ENCODE results near the gene CCDC88B.

The CCDC88B gene

DNA sequence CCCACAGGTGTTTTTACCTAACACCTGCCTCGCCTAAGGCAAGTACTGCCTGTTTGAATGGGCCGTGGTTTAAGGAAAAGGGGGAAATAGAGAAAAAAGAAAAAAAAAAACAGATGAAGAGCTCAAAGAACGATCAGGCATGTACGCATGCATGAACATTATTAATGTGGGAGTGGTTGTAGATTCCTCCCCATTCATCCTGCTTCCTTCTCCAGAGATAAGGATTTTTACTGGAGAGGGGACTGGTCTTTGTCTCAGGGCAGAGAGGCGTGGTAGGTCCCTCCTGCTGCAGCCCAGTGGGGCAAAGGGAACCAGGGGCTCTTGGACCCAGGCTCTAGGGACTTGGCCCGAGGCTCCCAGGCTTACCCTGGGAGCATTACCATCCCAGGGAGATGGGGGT is 42.0 kb downstream of the CCDC88B start:
- Histone ChIP-seq H3K4me1 (ENCODE audit: control insufficient read depth, insufficient read depth, low read length) (no peaks in the 10 kb centered on the region), H3K27me3 (ENCODE audit: control insufficient read depth, insufficient read depth, low read length) (no peaks in the 10 kb centered on the region), H3K9ac (ENCODE audit: low read depth, low read length) (no peak overlapping the region), H3K36me3 (ENCODE audit: control insufficient read depth, insufficient read depth, low read length) (no peaks in the 10 kb centered on the region), H3K9me3 (ENCODE audit: control insufficient read depth, insufficient read depth, low read length) (no peaks in the 10 kb centered on the region), H3K27ac (ENCODE audit: low read depth, low read length) (no peak overlapping the region), H3K4me3 (ENCODE audit: low read depth, low read length) (no peak overlapping the region)

DNA sequence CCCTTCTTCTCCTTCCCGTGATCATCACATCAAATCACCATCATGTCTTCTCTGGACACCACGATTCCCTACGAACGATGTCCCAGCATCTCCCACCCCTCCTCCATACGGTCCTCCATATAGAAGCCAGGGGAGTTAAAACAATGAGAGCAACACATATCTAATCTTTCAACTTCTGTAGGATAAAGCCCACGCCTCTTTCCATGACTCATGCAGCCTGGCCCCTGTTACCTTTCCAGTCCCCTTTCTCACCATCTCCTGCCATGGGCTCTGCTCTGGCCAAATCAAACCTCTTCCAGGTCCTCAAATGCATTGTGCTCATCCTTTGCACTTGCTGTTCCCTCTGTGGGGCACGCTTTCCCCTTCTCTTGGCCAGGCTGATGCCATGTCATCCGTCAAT is 42.6 kb downstream of the CCDC88B start:
- H3K9ac ChIP-seq (ENCODE audit: low read depth, low read length) = no peak overlapping the region
- no peak overlapping the region for H3K27ac ChIP-seq (ENCODE audit: low read depth, low read length)
- no peaks in the 10 kb centered on the region for H3K27me3 ChIP-seq (ENCODE audit: control insufficient read depth, insufficient read depth, low read length)
- H3K4me1 ChIP-seq (ENCODE audit: control insufficient read depth, insufficient read depth, low read length) = no peaks in the 10 kb centered on the region
- H3K4me3 ChIP-seq (ENCODE audit: low read depth, low read length) = no peak overlapping the region
- no peaks in the 10 kb centered on the region for H3K9me3 ChIP-seq (ENCODE audit: control insufficient read depth, insufficient read depth, low read length)
- no peaks in the 10 kb centered on the region for H3K36me3 ChIP-seq (ENCODE audit: control insufficient read depth, insufficient read depth, low read length)

DNA sequence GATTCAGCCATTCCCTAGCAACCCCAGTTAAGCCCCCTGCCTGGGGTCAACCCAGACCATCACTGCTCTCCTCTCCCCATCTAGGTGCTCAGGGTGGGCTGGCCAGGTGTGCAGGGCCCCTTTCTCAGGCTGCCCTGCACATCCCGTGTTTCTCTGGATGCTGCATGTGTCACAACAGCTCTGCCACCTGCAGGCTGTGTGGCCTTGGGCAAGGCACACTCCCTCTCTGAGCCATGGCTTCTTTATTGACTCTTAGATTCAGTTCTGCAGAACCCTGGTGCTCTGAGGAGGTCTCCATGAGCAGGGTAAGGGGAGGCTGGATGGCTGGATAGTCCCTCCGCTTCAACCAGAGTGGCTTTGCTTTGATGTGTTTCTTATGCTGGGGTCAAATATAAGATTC is 43.6 kb downstream of the CCDC88B start:
- no peak overlapping the region for H3K27ac ChIP-seq (ENCODE audit: low read depth, low read length)
- no peaks in the 10 kb centered on the region for H3K9me3 ChIP-seq (ENCODE audit: control insufficient read depth, insufficient read depth, low read length)
- H3K4me1 ChIP-seq (ENCODE audit: control insufficient read depth, insufficient read depth, low read length) = no peaks in the 10 kb centered on the region
- H3K27me3 ChIP-seq (ENCODE audit: control insufficient read depth, insufficient read depth, low read length) = no peaks in the 10 kb centered on the region
- no peak overlapping the region for H3K4me3 ChIP-seq (ENCODE audit: low read depth, low read length)
- no peaks in the 10 kb centered on the region for H3K36me3 ChIP-seq (ENCODE audit: control insufficient read depth, insufficient read depth, low read length)
- no peak overlapping the region for H3K9ac ChIP-seq (ENCODE audit: low read depth, low read length)

DNA sequence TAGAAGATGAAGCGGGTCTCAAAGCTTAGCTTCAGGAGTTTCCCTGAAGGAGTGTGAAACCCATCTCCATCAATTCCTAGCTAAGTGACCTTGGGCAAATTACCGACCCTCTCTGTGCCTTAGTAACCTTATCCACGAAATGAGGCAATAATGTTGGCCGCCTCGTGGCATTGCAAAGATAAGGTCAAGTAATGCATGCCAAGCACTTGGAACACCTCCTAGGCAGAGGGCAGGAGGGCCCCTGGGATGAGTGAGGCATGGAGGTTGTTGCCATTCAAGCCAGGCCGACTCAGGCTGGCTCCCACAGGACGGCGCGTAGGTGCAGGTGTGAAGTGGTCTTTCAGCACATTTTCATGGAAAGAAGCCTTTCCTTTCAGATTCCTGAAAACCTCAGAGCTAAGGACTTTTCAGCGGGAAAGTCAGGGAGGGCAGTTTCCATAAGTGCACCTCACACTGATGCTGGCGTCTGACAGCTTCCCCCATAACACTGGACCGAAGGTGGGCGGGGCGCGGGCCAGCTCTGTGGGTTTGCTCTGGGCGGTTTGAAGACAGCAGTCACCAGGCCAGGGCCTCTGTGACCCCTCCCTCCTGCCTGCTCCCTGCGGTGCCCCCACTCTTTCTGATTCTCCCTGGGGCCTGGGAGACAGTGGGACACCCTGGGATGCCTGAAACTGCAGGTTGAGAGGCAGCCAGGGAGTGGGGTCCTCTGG is 44.2 kb downstream of the CCDC88B start:
- no peak overlapping the region for H3K9ac ChIP-seq (ENCODE audit: low read depth, low read length)
- H3K4me3 ChIP-seq (ENCODE audit: low read depth, low read length) = no peak overlapping the region
- H3K27ac ChIP-seq (ENCODE audit: low read depth, low read length) = no peak overlapping the region
- H3K9me3 ChIP-seq (ENCODE audit: control insufficient read depth, insufficient read depth, low read length) = no peaks in the 10 kb centered on the region
- no peaks in the 10 kb centered on the region for H3K27me3 ChIP-seq (ENCODE audit: control insufficient read depth, insufficient read depth, low read length)
- H3K4me1 ChIP-seq (ENCODE audit: control insufficient read depth, insufficient read depth, low read length) = no peaks in the 10 kb centered on the region
- no peaks in the 10 kb centered on the region for H3K36me3 ChIP-seq (ENCODE audit: control insufficient read depth, insufficient read depth, low read length)

DNA sequence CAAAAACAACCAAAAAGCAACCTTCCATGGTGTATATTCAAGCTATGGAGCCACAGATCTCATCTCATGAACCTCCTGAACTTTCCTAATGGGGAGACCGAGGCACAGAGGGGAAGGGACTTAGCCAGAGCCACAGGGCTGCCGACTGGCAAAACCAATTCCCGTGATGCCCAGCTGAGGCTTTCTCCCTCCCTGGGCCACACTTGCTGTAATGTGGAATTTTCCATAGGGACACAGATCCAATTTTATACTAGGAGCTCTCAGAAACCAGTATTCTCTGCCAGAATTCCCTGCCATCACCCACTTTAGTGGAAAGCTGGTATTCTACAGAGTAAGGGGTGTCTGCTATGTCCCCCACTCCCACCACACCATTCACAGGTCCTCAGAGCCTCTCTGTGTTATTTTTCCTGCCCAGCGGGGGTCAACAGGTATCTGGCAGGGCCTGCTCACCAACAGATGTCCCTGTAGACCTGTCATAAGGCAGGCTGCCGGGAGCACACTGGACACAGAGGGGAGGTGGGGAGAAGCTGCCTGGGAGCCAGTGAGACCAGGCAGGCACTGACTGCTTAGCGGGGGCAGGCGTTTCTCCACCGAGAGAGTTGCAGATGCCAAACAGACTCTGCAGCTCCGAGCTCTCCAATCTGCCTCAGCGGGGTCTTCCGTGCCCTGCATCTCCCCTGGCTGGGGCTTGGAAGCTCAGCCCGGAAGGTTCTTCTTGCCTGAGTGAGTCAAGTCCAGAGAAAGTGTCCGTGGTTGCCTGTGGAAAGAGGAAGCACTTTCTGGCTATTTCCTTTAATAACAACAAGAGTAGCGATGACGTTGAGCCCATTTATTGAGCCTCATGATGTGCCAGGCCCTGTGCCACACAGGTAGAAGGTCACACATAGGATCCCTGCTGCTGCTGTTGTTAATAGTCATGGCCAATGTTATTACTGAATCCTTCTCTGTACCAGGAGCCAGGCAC is 45.3 kb downstream of the CCDC88B start:
- H3K4me3 ChIP-seq (ENCODE audit: low read depth, low read length) = no peak overlapping the region

DNA sequence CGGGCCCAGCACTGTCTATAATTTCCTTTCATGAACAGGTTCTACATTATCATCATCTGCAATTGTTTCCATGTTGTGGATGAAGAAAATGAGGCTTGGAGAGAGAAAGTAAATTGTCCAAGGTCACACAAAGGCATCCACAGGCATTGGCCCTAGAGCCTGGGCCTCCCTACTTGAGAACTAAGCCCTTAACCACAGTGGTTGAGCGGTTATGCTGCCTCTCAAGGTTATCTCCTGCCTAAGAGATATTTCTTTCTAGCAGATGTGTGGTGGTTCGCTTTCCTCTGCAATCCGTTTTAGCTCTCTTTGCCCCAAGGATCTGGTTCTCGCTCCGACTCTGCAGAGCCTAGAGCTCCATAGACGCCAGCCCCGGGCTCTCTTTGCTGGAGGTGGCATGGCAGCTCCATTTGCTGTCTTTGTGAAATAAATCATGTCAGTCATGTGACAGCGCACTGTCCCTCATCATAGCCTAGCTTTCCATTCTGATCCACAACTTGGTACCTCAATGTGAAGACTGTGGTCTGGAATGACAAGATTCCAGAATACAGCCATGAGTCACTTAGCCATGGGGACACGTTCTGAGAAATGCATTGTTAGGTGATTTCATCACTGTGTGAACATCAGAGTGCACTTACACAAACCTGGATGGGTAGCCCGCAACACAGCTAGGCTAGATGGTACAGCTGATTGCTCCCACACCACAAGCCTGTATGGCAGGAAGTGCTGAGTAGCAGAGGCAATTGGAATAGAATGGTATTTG is 46.1 kb downstream of the CCDC88B start:
- H3K27ac ChIP-seq (ENCODE audit: low read depth, low read length) = no peak overlapping the region
- H3K4me3 ChIP-seq (ENCODE audit: low read depth, low read length) = no peak overlapping the region
- no peaks in the 10 kb centered on the region for H3K36me3 ChIP-seq (ENCODE audit: control insufficient read depth, insufficient read depth, low read length)
- H3K9ac ChIP-seq (ENCODE audit: low read depth, low read length) = no peak overlapping the region
- H3K4me1 ChIP-seq (ENCODE audit: control insufficient read depth, insufficient read depth, low read length) = no peaks in the 10 kb centered on the region
- no peaks in the 10 kb centered on the region for H3K9me3 ChIP-seq (ENCODE audit: control insufficient read depth, insufficient read depth, low read length)
- no peaks in the 10 kb centered on the region for H3K27me3 ChIP-seq (ENCODE audit: control insufficient read depth, insufficient read depth, low read length)

More for the DNA sequence above, 45.3 kb downstream of the CCDC88B start:
- Histone ChIP-seq H3K4me1 (ENCODE audit: control insufficient read depth, insufficient read depth, low read length) (no peaks in the 10 kb centered on the region), H3K27ac (ENCODE audit: low read depth, low read length) (no peak overlapping the region), H3K27me3 (ENCODE audit: control insufficient read depth, insufficient read depth, low read length) (no peaks in the 10 kb centered on the region), H3K36me3 (ENCODE audit: control insufficient read depth, insufficient read depth, low read length) (no peaks in the 10 kb centered on the region), H3K9ac (ENCODE audit: low read depth, low read length) (no peak overlapping the region), H3K9me3 (ENCODE audit: control insufficient read depth, insufficient read depth, low read length) (no peaks in the 10 kb centered on the region)

DNA sequence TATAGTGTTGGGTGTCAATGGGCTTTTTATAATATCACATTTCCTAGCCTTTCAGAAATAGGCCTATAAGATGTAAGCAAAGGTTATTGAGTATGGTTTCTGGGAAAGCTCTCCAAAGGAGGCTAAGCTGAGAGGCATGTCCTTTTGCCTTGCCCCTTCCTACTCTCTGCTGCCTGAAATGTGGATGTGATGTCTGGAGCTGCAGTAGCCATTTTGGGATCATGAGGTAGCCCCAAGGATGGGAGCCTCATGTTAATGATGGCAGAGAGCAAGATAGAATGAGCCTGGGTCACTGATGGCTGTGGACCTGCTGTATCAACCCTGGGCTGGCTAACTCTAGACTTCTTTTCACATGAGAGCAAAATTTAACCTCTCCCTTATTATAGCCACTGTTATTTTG is 47.9 kb downstream of the CCDC88B start:
- H3K9ac ChIP-seq (ENCODE audit: low read depth, low read length) = no peak overlapping the region
- no peaks in the 10 kb centered on the region for H3K4me1 ChIP-seq (ENCODE audit: control insufficient read depth, insufficient read depth, low read length)
- H3K9me3 ChIP-seq (ENCODE audit: control insufficient read depth, insufficient read depth, low read length) = no peaks in the 10 kb centered on the region
- H3K4me3 ChIP-seq (ENCODE audit: low read depth, low read length) = no peak overlapping the region
- H3K27ac ChIP-seq (ENCODE audit: low read depth, low read length) = no peak overlapping the region
- no peaks in the 10 kb centered on the region for H3K27me3 ChIP-seq (ENCODE audit: control insufficient read depth, insufficient read depth, low read length)
- H3K36me3 ChIP-seq (ENCODE audit: control insufficient read depth, insufficient read depth, low read length) = no peaks in the 10 kb centered on the region

DNA sequence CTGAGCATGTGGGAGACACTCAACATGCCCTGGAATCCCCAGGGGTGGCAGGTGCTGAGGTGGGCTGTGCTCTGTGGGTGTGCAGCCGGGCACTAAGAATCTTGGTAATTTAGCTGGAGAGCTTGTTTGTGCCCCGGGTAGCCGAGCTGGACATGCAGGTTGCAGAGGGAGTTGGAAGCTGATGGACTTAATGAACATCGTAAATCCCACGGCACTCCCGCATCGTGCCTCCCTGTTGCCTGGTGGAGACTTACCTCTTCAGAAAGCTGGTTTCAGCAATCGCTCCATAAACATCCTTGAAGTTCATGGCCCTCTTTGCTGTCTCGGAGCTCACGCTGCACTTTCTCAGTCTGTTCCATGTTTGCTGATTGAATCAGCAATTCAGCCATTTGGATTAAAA is 48.9 kb downstream of the CCDC88B start:
- H3K27me3 ChIP-seq (ENCODE audit: control insufficient read depth, insufficient read depth, low read length) = no peaks in the 10 kb centered on the region
- H3K27ac ChIP-seq (ENCODE audit: low read depth, low read length) = no peak overlapping the region
- no peaks in the 10 kb centered on the region for H3K9me3 ChIP-seq (ENCODE audit: control insufficient read depth, insufficient read depth, low read length)
- no peak overlapping the region for H3K4me3 ChIP-seq (ENCODE audit: low read depth, low read length)
- no peak overlapping the region for H3K9ac ChIP-seq (ENCODE audit: low read depth, low read length)
- no peaks in the 10 kb centered on the region for H3K4me1 ChIP-seq (ENCODE audit: control insufficient read depth, insufficient read depth, low read length)
- no peaks in the 10 kb centered on the region for H3K36me3 ChIP-seq (ENCODE audit: control insufficient read depth, insufficient read depth, low read length)

DNA sequence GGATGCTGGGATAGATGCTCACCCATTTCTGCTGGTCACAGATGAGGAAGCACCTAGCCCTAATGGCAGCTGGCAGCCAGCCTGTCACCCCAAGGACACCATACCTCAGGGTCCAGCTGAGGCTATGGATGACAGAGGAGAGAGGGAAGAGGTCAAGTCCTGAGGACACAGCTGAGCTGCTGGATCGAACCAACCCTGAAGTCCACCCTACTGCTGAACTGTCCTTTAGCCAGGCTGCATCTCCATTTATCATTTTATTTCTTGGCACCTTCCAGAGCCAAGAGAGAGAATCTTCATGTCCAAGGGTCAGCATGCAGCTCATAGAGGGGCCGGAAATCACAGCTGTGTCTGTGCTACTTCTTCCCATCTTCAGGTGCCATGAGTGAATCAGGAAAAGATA is 49.8 kb downstream of the CCDC88B start:
- Histone ChIP-seq H3K27me3 (ENCODE audit: control insufficient read depth, insufficient read depth, low read length) (no peaks in the 10 kb centered on the region), H3K4me1 (ENCODE audit: control insufficient read depth, insufficient read depth, low read length) (no peaks in the 10 kb centered on the region), H3K4me3 (ENCODE audit: low read depth, low read length) (no peak overlapping the region), H3K36me3 (ENCODE audit: control insufficient read depth, insufficient read depth, low read length) (no peaks in the 10 kb centered on the region), H3K9me3 (ENCODE audit: control insufficient read depth, insufficient read depth, low read length) (no peaks in the 10 kb centered on the region), H3K9ac (ENCODE audit: low read depth, low read length) (no peak overlapping the region), H3K27ac (ENCODE audit: low read depth, low read length) (no peak overlapping the region)

DNA sequence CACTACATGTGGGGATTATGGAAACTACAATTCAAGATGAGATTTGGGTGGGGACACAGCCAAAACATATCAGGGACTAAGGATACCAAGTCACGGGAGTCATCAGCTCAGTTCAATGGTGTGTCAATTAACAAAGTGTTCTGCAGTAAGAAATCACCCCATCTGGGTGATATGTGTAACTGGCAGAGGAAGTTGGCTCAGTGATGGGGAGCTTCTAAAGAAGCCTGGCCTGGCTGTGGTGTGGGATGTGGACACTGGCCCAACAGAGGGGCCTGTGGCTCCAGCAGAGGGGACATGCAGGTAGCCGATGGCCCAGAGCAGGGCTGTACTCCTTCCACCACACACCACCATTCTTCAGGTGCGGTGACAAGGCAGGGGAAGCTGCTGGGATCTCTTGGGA is 50.6 kb downstream of the CCDC88B start:
- no peaks in the 10 kb centered on the region for H3K9me3 ChIP-seq (ENCODE audit: control insufficient read depth, insufficient read depth, low read length)
- H3K9ac ChIP-seq (ENCODE audit: low read depth, low read length) = no peak overlapping the region
- no peaks in the 10 kb centered on the region for H3K36me3 ChIP-seq (ENCODE audit: control insufficient read depth, insufficient read depth, low read length)
- H3K27ac ChIP-seq (ENCODE audit: low read depth, low read length) = no peak overlapping the region
- H3K27me3 ChIP-seq (ENCODE audit: control insufficient read depth, insufficient read depth, low read length) = no peaks in the 10 kb centered on the region
- H3K4me3 ChIP-seq (ENCODE audit: low read depth, low read length) = no peak overlapping the region
- peaks cover 2% of the 10 kb centered on the region; the same call in 1 of the 2 replicates for H3K4me1 ChIP-seq (ENCODE audit: control insufficient read depth, insufficient read depth, low read length)

Data from HUES48 (cell line).